ENCODE results near the gene POLD3.

Gene POLD3

GRCh38 chr11:74691755-74692154 is 99.4 kb downstream of the POLD3 start:
- no peak for DNase-seq (ENCODE audit: low read depth in 2 of 2)

Data from stimulated activated CD8-positive, alpha-beta memory T cell treated with anti-CD3 and anti-CD28 coated beads, Interleukin-15, amount 100 ng/mL, for 48 hours (primary cell).